GM12865 (cell line): ENCODE results near the gene LMAN1L.

ENCODE experiments used
- DNase-seq: peaks from one replicate; pipeline ENCODE4 v3.0.0; 2010; ENCODE audit warnings: low read depth
- H3K4me3 ChIP-seq: 2 replicates; pipeline ENCODE4 v1.5.1; 2011; ENCODE audit warnings: mild to moderate bottlenecking, low read depth, low read length, control low read depth
- TF ChIP-seq, protein P1 (sequence below): IDR thresholded peaks from 2 replicates; pipeline ENCODE4 v1.5.1; 2011; ENCODE audit warnings: low read length, control low read depth, low read depth, inconsistent platforms; ENCODE audit not compliant: insufficient read depth; ENCODE audit errors: missing control alignments

LMAN1L gene

GRCh38 chr15:74843445-74843828, 30.8 kb downstream of the LMAN1L start:
- DNase-seq, result no peak
- H3K4me3 ChIP-seq, result peak overlapping the region; percentile 49

DNA sequence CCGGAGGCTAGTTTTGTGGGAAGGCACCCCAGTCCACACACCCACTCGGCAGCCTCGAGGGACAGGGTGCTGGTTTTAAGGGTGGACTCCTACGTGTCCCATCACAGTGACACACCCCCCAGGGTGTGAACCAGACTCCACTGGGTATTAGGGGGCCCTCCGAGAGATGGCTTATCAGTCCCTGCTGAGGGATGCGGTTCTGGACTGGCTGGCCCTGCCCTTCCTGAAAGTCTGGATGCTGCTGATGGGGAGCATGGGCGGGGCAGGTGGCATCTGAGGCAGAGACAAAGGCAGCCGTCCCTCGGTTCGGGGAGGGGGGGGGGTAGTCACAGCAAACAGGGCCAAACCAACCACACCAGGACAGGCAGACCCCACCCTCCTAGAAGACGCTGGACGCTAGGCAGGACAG, 31.3 kb downstream of the LMAN1L start:
- TF ChIP-seq, protein P1, sequence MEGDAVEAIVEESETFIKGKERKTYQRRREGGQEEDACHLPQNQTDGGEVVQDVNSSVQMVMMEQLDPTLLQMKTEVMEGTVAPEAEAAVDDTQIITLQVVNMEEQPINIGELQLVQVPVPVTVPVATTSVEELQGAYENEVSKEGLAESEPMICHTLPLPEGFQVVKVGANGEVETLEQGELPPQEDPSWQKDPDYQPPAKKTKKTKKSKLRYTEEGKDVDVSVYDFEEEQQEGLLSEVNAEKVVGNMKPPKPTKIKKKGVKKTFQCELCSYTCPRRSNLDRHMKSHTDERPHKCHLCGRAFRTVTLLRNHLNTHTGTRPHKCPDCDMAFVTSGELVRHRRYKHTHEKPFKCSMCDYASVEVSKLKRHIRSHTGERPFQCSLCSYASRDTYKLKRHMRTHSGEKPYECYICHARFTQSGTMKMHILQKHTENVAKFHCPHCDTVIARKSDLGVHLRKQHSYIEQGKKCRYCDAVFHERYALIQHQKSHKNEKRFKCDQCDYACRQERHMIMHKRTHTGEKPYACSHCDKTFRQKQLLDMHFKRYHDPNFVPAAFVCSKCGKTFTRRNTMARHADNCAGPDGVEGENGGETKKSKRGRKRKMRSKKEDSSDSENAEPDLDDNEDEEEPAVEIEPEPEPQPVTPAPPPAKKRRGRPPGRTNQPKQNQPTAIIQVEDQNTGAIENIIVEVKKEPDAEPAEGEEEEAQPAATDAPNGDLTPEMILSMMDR, result no peak
- H3K4me3 ChIP-seq, result peak overlapping the region; percentile 49; the same call in 1 of the 2 replicates
- DNase-seq, result no peak

More at GRCh38 chr15:74843445-74843828, 30.8 kb downstream of the LMAN1L start:
- TF ChIP-seq, protein P1, result no peak

- TF ChIP-seq, protein P1, result no peak
- no peak overlapping the region for H3K4me3 ChIP-seq
- DNase-seq, result no peak
These were observed 31.9 kb downstream of the LMAN1L start for GRCh38 chr15:74844319-74845207.

- TF ChIP-seq, protein P1, result no peak
- H3K4me3 ChIP-seq, result no peak overlapping the region
- DNase-seq, result no peak
These were observed 32.6 kb downstream of the LMAN1L start for GRCh38 chr15:74845208-74845568.

DNA sequence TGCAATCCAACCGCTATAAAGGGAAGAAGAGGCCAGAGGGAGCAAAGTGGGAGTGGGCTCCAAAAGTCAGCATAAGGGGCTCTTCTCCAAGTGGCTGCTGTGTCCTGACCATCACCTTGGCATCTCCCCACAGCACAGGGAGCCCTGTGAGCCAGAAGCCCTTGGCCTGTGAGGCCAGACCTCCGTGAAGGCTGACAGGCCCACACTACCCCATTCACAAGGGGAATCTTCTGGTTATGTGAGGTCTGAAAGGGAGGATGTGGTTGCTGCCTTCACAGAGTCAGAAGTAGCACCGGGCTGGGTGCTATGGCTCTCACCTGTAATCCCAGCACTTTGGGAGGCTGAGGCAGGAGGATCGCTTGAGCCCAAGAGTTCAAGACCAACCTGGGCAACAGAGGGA, 32.9 kb downstream of the LMAN1L start:
- no peak overlapping the region for H3K4me3 ChIP-seq
- DNase-seq, result no peak
- TF ChIP-seq, protein P1, result no peak

GRCh38 chr15:74847432-74847831, 34.8 kb downstream of the LMAN1L start:
- no peak for DNase-seq
- TF ChIP-seq, protein P1, result no peak
- no peak overlapping the region for H3K4me3 ChIP-seq
